ENCODE data around the gene RIPOR3. TPM values are rescaled to one million over a fixed set of nuclear protein-coding genes. Genes with fewer than 3 reads are reported as not detected.

The RIPOR3 gene
- total and polyA plus RNA-seq, 2 experiments from 2014 or later: 3.0 to 4.8 TPM

GRCh38 chr20:50610212-50610718 is 81.1 kb downstream of the RIPOR3 start:
- DNase-seq (ENCODE audit: low read depth in 1 of 2, low spot score in 1 of 2): no peak

GRCh38 chr20:50609438-50609989 is 81.8 kb downstream of the RIPOR3 start:
- no peaks in the 10 kb centered on the region for H3K36me3 ChIP-seq
- no peak overlapping the region for H3K27ac ChIP-seq
- no peaks in the 10 kb centered on the region for H3K9me3 ChIP-seq (ENCODE audit: low read depth)
- TF ChIP-seq CTCF (IDR thresholded peaks at IDR 0.05; ENCODE audit: low read depth, low read length): no peak
- no peak overlapping the region for H3K4me3 ChIP-seq
- no peaks in the 10 kb centered on the region for H3K4me1 ChIP-seq (ENCODE audit: low read depth)
- DNase-seq (ENCODE audit: low read depth in 1 of 2, low spot score in 1 of 2): no peak
- no peaks in the 10 kb centered on the region for H3K27me3 ChIP-seq

More at GRCh38 chr20:50610212-50610718, 81.1 kb downstream of the RIPOR3 start:
- H3K4me1 ChIP-seq (ENCODE audit: low read depth): no peaks in the 10 kb centered on the region
- no peak overlapping the region for H3K4me3 ChIP-seq
- no peak overlapping the region for H3K27ac ChIP-seq
- no peaks in the 10 kb centered on the region for H3K9me3 ChIP-seq (ENCODE audit: low read depth)
- H3K27me3 ChIP-seq: no peaks in the 10 kb centered on the region
- no peaks in the 10 kb centered on the region for H3K36me3 ChIP-seq
- TF ChIP-seq CTCF (IDR thresholded peaks at IDR 0.05; ENCODE audit: low read depth, low read length): no peak

GRCh38 chr20:50608750-50609104 is 82.6 kb downstream of the RIPOR3 start:
- DNase-seq (ENCODE audit: low read depth in 1 of 2, low spot score in 1 of 2): no peak
- no peaks in the 10 kb centered on the region for H3K27me3 ChIP-seq
- H3K36me3 ChIP-seq: no peaks in the 10 kb centered on the region
- no peak overlapping the region for H3K4me3 ChIP-seq
- no peak for TF ChIP-seq CTCF (IDR thresholded peaks at IDR 0.05; ENCODE audit: low read depth, low read length)
- no peaks in the 10 kb centered on the region for H3K9me3 ChIP-seq (ENCODE audit: low read depth)
- no peaks in the 10 kb centered on the region for H3K4me1 ChIP-seq (ENCODE audit: low read depth)
- no peak overlapping the region for H3K27ac ChIP-seq

- Histone ChIP-seq H3K4me1 (ENCODE audit: low read depth) (no peaks in the 10 kb centered on the region), H3K27me3 (no peaks in the 10 kb centered on the region), H3K4me3 (no peak overlapping the region), H3K27ac (no peak overlapping the region), H3K36me3 (no peaks in the 10 kb centered on the region), H3K9me3 (ENCODE audit: low read depth) (no peaks in the 10 kb centered on the region)
- DNase-seq (ENCODE audit: low read depth in 1 of 2, low spot score in 1 of 2): no peak
- no peak for TF ChIP-seq CTCF (IDR thresholded peaks at IDR 0.05; ENCODE audit: low read depth, low read length)
Measured at GRCh38 chr20:50607850-50608749, 83.2 kb downstream of the RIPOR3 start.

GRCh38 chr20:50607436-50607835 is 83.9 kb downstream of the RIPOR3 start:
- TF ChIP-seq CTCF (IDR thresholded peaks at IDR 0.05; ENCODE audit: low read depth, low read length): no peak
- Histone ChIP-seq H3K27me3 (no peaks in the 10 kb centered on the region), H3K4me3 (no peak overlapping the region), H3K36me3 (no peaks in the 10 kb centered on the region), H3K9me3 (ENCODE audit: low read depth) (no peaks in the 10 kb centered on the region), H3K27ac (no peak overlapping the region), H3K4me1 (ENCODE audit: low read depth) (no peaks in the 10 kb centered on the region)
- no peak for DNase-seq (ENCODE audit: low read depth in 1 of 2, low spot score in 1 of 2)

Measured in cardiac muscle cell (in vitro differentiated cells and primary cell).